Uterus (tissue), 2 donors: ENCODE data around the gene ARHGDIB.

Experiments
- POLR2A ChIP-seq, 2 donors: fragments of 450-650 bp; IDR thresholded peaks; one replicate each; pipeline ENCODE4 v1.6.1; 2016; ENCODE audit warnings: antibody characterized with exemption in 2 of 2, mild to moderate bottlenecking in 1 of 2, moderate library complexity in 1 of 2
- TF ChIP-seq, protein P1 (sequence below), 4 experiments: fragments of 200-600 bp in 2 of 4; fragments of 450-650 bp in 2 of 4; sonication (generic) in 2 of 4; IDR thresholded peaks; one replicate each; pipeline ENCODE4 v1.5.1; 2016 to 2019; ENCODE audit warnings: antibody characterized with exemption in 4 of 4, mild to moderate bottlenecking in 2 of 4, moderate library complexity in 1 of 4

DNA sequence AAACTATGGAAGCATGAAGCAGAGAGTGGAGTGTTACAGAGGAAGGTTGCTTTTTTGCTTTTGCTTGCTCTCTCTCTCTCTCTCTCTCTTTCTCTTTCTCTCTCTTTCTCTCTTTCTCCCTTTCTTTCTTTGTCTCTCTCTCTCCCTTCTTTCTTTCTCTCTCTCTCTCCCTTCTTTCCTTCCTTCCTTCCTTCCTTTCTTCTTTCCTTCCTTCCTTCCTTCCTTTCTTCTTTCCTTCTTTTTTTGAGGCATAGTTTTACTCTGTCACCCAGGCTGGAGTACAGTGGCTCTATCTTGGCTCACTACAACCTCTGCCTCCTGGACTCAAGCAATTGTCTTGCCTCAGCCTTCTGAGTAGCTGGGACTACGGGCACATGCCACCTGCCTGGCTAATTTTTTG is 7.6 kb downstream of the ARHGDIB start:
- TF ChIP-seq, protein P1, sequence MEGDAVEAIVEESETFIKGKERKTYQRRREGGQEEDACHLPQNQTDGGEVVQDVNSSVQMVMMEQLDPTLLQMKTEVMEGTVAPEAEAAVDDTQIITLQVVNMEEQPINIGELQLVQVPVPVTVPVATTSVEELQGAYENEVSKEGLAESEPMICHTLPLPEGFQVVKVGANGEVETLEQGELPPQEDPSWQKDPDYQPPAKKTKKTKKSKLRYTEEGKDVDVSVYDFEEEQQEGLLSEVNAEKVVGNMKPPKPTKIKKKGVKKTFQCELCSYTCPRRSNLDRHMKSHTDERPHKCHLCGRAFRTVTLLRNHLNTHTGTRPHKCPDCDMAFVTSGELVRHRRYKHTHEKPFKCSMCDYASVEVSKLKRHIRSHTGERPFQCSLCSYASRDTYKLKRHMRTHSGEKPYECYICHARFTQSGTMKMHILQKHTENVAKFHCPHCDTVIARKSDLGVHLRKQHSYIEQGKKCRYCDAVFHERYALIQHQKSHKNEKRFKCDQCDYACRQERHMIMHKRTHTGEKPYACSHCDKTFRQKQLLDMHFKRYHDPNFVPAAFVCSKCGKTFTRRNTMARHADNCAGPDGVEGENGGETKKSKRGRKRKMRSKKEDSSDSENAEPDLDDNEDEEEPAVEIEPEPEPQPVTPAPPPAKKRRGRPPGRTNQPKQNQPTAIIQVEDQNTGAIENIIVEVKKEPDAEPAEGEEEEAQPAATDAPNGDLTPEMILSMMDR (IDR thresholded peaks at IDR 0.05), result no peak
- no peak for TF ChIP-seq POLR2A (IDR thresholded peaks at IDR 0.05)
